ENCODE data around the gene DDX50.
"Not testable (repeated sequence)": the region's sequence is repeated elsewhere in the genome, so short reads cannot be mapped to it uniquely, and the experiment has no call there.

Gene DDX50, protein sequence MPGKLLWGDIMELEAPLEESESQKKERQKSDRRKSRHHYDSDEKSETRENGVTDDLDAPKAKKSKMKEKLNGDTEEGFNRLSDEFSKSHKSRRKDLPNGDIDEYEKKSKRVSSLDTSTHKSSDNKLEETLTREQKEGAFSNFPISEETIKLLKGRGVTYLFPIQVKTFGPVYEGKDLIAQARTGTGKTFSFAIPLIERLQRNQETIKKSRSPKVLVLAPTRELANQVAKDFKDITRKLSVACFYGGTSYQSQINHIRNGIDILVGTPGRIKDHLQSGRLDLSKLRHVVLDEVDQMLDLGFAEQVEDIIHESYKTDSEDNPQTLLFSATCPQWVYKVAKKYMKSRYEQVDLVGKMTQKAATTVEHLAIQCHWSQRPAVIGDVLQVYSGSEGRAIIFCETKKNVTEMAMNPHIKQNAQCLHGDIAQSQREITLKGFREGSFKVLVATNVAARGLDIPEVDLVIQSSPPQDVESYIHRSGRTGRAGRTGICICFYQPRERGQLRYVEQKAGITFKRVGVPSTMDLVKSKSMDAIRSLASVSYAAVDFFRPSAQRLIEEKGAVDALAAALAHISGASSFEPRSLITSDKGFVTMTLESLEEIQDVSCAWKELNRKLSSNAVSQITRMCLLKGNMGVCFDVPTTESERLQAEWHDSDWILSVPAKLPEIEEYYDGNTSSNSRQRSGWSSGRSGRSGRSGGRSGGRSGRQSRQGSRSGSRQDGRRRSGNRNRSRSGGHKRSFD

DNA sequence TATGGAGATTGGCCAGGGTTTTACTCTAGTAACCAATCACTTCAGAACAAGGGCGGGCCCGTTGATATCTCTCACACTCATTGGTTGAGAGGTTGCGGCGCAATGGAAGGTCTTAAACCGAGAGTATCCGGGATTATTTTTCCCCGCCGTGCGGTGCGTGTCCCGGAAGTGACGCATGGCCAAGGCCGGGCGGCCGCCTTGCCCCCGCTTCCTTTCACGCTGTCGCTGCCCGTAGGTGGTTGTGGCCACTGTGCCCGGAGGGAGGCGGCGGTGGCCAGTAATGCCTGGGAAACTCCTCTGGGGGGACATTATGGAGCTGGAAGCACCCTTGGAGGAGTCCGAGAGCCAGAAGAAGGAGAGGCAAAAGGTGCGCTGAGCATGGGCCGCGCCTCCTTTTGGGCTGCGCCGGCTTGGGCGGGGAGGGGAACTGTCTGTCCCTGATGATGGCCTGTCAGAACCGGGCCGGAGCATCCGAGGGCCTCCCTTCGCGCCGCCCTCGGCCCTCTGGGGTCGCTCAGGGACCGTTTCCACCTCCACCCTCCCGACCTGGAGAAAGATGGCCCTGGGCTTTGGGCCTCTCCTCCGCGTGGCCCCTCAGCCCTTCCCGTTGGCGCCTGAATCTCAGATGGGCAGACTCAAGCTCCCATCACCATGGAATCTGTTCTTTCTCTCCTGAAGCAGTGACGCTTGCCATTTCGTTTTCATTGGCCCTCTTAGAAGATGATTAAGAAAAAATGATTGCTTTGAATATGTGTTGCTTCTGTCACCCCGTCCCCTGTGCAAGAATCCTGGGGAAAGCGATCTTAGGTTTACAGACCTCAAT lies at the start of gene DDX50:
DDX50 (plus strand) TSS at position 211 of the 823 bp plus-strand sequence; CDS start at position 281, 70 bp downstream.
- peak; percentile 93 for DNase-seq

DNA sequence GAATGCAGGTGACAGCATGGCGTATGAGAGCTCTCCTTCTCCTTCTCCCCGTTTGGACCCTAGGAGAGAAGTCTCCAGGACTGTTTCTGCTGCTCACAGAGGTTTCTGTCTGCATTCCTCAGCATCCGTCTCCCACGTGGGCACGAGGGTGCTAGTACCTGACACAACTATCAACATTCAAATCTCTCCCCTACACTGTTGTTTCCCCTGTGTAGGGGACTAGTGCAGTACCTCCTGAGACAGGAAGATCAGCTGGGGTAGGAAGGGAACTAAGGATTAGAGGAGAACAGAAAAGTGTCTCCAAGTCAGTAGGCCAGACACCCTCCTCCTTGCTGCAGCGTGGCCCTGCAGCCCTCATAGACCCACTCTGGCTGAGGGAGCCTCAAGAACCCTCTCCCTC lies 44.8 kb upstream of the DDX50 start:
- DNase-seq = no peak

DNA sequence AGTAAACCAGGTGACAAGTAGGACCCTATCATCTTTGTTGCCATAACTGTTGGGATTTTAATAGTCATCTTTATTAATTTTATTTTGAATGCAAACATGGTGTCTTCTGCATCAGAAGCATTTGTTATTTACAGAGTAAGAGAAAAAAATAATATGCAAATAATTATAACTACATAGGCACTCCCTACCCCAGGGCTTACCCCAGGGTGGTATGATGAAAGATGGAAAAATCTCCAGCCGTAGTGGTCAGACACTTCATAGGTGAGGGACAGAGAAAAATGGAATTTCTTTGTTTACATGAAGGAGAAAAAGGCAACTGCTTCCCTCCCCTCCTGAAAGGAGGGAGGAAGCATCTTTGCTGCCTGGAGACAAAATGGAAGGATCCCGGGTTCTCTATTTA lies 44.1 kb upstream of the DDX50 start:
- DNase-seq = no peak

DNA sequence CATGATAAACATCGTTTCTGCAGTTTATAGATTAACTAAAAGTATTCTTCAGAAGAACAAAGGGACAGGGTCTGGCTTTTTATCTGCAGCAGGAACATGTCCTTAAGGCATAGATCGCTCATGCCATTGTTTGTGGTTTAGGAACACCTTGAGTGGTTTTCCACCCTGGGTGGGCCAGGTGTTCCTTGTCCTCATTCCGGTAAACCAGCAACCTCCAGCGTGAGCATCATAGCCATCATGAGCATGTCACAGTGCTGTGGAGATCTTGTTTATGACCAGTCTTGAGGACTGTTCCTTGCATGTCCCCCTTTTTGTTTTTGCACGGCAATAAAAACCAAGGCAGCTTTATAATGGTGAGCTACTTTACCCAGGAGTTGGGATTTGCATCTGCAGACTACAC lies 39.9 kb upstream of the DDX50 start:
- no peak for DNase-seq

DNA sequence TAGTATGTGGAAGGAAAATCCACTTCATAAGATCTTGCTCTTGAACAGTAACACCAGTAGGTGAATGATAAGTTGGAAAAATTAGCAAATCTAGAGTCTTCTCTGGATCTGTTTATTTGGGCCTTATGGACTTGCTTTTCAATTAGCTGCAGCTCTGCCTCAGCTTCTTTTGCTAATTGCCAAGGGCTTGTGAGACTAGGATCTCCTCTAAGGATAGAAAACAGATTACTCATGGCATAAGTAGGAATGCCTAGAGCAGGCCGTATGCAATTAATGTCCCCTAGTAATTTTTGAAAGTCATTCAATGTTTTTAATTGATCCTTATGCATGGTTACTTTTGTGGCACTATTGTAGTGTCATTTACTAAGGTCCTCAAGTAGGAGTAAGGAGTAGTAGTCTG lies 36.5 kb upstream of the DDX50 start:
- DNase-seq = no peak

DNA sequence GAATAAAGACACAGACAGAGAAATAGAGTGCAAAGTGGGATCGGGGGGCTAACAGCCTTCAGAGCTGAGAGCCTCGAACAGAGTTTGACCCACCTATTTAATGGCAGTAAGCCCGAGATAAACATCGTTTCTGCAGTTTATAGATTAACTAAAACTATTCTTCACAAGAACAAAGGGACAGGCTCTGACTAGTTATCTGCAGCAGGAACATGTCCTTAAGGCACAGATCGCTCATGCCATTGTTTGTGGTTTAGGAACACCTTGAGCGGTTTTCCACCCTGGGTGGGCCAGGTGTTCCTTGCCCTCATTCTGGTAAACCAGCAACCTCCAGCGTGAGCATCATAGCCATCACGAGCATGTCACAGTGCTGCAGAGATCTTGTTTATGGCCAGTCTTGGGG lies 32.9 kb upstream of the DDX50 start:
- not testable (repeated sequence) for DNase-seq

DNA sequence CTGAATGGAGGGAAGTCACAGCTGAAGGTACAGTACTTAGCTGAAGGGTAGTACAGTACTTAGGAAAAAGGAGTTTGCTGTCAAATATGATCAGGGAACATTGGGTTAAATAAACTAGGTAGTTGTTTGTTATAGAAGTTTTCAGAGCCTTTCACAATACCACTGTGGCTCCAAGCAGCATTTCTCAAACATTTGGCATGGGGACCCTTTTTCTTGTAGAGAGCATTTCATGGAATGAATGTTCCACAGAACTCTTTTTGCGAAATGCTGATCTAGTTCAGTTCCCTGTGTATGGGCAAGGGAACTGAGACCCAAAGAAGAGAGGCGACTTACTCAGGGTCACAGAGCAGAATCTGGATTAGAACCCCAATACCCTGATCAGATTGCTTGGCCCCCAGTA lies 31.5 kb upstream of the DDX50 start:
- DNase-seq = no peak

DNA sequence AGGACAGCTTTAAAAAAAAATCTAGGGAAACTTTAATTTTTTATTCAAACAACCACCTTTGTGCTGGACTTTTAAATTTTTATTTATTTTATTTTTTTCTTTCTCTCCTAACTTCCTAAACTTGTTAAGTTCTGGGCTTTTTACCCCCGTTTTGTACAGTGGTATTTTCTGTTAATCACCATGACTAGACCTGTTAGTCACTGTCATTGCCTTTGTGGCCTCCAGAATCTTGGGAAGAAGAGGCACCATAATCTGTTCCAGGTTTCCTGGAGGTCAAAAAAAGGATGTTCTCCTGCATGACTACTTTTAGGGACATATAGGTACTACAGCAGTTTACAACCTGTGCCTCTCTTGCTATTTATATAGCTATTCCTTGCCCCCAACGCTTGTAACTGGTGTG lies 31.1 kb upstream of the DDX50 start:
- no peak for DNase-seq

DNA sequence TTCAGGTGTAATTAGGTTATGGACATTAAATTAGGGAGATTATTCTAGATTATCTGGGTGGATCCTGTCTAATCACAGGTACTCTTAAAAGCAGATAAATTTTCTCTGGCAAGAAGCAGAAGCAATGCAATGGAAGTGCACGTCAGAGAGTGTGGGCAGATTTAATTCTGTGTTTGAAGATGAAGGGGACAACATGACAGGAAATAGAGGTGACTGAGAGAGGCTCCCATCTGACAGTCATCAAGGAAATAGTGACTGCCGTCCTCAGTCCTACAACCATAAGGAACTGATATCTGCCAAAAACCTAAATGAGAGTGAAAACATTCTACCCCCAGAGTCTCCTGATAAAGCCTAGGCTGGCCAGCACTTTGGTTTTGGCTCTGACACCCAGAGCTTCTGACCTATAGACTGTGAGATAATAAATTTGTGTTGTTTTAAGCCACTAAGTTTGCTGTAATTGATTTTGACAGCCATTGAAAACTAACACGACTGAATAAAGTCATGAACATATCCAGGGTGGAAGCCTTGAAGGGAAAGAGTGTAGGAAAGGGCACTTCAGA lies 30.5 kb upstream of the DDX50 start:
- no peak for DNase-seq

DNA sequence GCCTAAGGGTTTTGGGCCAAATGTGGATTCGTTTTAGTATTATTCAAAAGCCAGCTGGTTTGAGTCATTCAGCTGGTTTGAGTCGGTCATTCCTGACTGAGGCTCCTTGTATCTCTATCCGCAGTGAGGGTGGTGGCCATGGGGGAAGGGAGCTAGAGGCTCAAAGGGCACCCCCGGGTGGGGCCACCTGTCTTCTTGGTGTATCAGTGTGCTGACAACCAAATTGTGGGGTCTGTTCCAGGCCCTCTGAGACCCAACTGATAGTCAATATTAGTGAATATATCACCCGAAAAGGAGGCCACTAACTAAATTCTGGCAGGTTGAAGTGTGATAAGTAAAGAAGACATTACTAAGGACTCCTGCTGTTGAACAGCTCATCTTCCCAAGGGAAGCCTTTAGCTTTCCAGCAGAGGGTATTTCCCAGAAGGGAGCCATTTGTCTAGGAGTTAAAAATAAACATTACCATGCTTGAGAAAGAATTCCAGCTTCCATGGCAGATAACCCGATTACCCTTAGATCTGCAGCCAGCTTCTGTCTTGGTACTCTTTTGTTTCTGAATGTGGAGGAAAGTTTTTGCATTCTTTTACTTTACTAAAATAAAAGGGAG lies 29.9 kb upstream of the DDX50 start:
- peak; percentile 29 for DNase-seq

DNA sequence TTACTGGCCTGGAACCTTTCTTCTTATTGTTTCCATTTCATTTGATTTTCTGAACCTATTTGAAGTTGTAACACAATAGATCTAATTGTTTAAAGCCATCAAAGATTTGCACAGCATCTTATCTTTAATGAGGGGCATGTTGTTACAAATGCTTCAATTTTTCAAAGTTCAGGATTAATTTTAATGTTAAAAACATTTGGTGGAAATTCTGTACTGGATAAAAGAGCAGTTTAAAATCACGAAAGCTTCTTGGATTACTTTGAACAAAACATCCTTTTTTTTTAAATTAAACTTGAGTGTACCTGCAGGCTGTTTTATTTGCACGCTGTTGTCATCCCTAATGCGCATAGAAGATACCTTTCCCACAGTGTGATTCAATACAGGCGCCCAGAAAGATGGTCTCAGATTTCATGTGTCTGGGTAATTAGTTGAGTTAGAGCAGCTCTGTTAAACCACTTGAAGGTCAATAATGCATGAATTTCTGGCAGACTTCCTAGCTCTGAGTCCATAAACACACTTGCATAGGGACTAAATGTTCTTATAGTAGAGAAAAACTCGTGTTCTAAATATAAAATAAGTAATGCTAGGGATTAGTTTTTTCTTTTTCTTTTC lies 29.3 kb upstream of the DDX50 start:
- peak; percentile 93 for DNase-seq

DNA sequence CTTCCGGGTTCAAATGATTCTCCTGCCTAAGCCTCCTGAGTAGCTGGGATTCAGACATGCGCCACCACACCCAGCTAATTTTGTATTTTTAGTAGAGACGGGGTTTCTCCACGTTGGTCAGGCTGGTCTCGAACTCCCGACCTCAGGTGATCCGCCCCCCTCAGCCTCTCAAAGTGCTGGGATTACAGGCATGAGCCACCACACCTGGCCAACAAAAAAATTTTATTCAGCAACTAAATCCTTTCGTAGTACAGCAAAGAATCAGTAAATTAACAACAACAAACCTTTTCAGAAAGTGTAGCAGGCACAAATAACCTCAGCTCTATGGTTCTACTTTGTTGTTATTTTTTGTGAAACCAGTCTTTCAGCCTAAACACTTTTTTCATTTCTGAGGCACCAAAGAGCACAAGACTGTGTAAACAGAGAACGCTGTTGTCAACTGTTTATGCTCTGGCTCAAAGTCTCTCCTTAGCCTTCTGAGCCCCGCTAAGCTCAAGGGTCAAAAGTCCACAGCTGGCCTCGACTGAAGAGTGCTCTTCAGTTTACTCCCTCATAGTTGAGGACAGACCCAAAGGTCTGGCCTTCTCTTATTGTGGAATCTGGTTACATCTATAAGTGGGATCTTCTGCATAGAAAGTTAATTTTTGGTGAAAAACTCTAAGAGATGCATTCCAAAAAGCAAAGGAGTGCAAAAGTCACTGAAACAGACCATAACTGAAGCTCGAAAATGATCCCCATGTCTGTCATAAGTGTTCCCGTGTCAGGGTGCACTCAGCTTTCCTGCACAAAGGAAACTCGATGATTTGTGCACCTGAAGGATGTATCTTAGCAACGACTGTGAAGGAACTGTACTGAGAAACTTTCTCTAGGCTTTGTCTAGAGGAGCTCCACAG lies 24.6 kb upstream of the DDX50 start:
- no peak for DNase-seq

DNA sequence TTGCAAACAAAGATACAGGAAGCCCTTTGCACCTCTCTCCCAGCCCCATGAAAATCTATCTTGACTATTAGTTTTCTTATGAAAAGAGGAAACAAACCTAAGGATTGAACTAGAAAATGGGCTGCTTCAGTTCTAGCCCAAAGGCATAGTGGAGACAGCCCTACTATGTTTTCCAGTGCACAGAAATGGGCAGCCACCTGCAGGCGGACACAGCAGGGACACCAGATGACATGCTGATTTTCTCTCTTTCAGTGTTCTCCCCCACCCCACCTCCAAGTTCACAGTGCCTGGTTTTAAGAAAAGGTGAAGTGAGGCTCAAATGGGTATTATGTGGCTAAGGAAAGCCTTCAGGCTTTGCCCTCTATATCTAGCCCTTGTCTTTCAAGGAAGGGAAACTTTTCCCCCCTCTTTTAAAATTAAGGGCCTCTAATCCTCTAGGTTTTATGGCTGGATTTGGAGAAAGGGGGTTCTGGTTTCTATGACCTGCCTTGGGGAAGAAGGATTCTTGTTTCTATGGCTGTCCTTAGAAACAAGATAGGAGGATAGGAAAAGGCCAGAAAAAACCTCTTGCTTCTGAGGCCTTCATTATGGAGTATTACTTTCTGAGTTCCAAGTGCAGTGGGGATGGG lies 23.5 kb upstream of the DDX50 start:
- DNase-seq = no peak

DNA sequence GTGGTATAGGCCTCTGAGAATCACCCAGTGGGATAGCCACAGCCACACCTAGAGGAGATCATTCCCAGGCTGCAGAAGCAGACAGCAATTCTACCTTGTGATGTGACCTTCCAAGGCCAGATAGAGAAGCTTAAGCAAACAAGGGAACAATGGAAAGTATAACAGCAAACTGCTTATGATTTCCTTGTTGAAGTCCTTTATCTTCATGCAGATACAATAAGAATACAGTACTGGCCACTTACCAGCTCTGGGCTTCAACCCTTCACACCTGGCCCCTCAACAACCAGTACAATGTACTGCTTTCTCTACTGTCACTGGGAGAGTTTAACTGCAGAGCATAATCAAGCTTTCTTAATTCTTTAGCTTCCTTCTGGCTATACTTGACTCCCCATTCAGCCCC lies 22.6 kb upstream of the DDX50 start:
- no peak for DNase-seq

DNA sequence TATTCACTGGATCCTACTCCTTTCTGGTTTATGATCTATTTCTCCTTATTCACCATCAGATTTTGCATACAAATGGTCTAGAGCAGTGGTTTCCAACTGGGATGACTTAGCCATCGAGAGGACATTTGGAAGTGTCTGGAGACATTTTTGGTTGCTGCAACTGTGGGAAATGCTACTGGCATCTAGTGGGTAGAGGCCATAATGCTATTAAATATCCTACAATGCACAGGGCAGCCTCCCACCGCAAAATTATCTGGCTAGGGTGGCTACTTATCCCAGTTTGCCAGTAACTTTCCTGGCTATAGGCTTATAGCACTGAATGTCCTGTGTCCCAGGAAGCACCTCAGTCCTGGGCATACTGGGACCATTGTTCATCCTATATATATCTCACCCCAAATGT lies 21.5 kb upstream of the DDX50 start:
- DNase-seq = no peak

DNA sequence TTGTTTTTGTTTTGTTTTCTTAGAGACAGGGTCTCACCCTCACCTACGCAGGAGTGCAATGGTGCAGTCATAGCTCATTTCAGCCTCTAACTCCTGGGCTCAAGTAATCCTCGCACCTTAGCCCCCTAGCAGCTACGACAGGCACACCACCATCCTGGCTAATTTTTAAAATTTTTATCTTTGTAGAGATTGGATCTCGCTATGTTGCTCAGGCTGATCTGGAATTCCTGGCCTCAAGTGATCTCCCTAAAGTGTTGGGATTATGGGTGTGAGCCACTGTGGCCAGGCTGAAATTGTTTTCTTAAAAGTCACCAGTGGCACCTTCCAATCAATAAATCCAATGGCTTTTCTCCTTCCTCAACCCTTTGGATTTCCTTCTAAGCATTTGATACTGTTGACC lies 20.9 kb upstream of the DDX50 start:
- DNase-seq = no peak

DNA sequence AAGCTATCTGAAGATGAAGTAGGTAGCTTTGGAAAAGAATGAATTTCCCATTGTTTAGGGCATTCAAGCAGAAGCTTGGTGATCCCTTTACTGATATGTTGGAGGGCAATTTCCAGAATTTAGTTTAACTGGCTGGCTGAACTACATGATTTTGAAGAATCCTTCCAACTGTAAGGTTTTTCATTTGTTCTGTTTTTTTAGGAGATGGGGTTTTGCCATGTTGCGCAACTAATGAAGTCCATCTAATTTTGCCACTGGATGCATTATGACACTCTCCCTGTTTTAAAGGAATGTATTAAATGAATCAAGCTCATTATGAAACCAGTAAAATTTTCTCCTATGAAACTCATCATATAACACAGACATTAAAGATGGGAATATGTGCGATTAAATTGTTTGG lies 6.1 kb upstream of the DDX50 start:
- no peak for DNase-seq

DNA sequence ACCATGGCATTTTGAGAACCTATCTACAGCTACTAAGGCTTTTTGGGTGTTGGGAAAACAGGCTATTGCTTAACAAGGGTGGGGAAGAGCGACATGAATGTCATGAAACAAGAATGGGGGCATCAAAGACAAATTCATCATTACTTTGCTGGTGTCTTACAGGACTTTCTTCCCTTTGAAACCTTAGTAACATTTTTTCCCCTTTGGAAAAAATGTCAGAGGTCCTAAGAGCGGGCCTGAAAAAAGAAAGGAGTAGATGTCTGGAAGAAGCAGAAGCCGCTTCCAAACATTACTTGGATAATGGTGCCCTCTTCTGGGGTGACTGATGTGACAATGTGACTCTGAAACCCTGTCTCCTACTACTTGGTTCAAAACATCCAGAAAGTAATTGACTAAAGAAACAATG lies 3.8 kb upstream of the DDX50 start:
- peak; percentile 55 for DNase-seq

DNA sequence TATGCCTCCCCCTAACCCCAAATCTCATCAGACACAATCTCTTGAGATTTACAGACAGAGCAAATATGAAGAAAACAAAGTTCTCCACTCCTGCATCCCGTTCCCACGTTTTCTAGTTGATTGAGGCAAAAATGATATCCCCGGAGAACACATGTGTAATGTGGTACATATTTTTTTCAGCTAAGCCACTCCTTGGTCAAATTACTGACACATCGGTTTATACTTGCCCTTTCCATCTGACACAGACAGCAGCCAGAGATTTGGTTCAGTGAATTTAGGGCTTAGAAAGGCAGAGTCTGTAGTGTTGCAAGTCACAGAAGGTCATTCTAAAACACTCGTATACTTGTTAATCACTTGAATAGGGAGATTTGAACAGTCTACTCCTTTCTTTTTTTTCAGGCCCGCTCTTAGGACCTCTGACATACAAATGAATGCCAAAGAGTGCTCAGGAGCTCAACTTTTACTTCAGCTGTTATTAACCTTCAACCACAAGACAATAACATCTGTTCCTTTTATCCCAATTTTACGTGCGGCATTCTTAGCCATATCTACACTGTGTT lies 1.8 kb upstream of the DDX50 start:
- no peak for DNase-seq

DNA sequence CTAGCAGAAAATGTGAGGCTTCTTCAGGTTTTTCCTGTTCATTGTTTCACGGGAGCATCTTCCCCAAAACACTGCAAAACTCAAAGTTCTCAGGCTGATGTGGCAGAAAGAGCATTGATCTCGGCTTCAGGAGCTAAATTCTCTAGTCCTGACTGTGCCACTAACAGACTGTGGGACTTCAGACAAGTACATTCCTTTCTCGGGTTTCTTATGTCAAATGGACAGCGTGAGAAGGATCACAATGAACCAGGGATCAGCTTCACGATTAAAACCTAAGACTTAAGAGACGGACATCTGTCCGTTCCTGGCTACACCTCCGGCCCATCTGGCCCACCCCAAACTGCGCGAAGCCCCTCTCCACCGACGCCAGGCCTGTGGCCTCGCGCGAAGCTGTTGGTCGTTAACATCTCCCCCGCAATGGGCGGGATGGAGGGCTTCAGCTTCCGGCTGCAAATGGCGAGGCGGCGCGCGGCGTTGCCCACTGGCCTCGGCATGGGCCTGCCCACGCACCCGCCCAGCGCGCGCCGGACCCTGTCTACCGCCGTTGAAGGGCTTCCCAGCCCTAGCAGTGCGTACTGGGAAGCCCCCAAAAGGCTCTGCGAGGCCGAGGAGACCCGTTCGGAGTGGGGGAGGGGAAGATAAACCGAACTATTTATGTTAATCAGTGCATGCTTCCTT lies 549 bp upstream of the DDX50 start:
- peak; percentile 19 for DNase-seq

Data from NCI-H748 treated with DMSO at 0.1 percent for 48 hours (cell line).